GM18505 (cell line): ENCODE measurements around the gene STOX2.
A peak's percentile ranks its signal among the peaks of the same experiment; 100 is the strongest.
"Not testable (repeated sequence)": the region's sequence is repeated elsewhere in the genome, so short reads cannot be mapped to it uniquely, and the experiment has no call there.

Source experiments
- ATAC-seq: cut with Tn5 transposase; IDR thresholded peaks from one replicate; pipeline ENCODE4 v1.9.1; 2021; ENCODE audit not compliant: unreplicated experiment
- POLR2A ChIP-seq: IDR thresholded peaks from 4 replicates; pipeline ENCODE4 v1.6.1; 2011; ENCODE audit warnings: borderline replicate concordance; ENCODE audit not compliant: insufficient read depth, insufficient read length; ENCODE audit errors: extremely low read depth

STOX2 gene

DNA sequence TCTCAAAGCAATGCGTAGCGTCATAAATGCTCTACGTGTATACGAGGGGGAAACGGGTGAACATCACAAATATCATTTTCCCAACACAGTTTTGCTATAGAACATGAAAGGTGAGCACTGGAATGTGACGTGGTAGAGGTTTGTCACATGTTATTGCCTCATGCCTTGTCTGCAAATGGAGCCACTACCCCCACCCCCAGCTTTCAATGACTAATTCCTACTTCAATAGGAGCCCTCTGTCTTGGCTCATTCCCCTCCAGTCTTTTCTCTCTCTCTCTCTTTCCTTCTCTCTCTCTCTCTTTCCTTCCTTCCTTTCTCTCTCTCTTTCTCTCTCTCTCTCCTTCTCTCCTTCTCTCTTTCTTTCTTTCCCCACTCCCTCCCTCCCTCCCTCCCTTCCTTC lies 127.0 kb downstream of the STOX2 start:
- no peak for TF ChIP-seq POLR2A
- no peak for ATAC-seq

DNA sequence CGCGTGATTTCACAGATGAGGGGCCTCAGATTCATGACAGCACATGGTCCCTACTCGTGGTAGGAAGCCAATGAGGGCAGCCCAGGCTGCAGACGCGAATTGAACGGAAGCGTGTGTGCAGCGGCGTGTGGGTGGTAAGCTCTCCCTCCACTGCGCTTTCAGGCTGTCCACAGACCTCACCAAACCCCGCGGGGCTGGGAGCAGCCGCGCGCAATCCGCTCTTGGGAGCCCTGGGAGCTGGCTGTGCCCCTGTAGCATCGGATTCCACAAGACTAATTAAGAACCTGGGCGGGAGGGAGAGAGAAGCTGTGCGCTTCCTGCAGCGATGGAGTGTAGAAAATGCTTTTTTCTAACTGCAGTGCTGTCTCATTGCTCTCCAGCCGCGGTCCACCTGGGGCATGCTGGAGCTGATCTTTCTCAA lies 134.9 kb downstream of the STOX2 start:
- TF ChIP-seq POLR2A = no peak
- peak; percentile 64 for ATAC-seq

DNA sequence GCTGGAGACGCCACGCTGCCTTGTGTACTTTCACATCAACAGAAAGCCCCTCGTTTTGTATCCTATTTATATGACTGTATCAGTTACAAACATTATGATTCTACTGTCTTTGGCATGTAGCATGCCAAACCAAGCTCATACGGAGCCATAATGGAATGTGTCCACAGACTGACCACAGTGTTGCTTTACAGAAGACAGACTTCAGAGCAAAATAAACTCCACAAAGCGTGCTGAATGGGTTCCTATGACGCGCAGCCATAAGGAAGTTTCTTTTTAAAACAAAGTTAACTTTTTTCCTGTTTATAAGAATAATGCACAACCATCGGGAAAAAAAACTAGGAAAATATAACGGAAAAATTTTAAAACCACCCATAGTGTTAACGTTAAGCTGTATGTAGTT lies 136.0 kb downstream of the STOX2 start:
- TF ChIP-seq POLR2A = no peak
- ATAC-seq = no peak

DNA sequence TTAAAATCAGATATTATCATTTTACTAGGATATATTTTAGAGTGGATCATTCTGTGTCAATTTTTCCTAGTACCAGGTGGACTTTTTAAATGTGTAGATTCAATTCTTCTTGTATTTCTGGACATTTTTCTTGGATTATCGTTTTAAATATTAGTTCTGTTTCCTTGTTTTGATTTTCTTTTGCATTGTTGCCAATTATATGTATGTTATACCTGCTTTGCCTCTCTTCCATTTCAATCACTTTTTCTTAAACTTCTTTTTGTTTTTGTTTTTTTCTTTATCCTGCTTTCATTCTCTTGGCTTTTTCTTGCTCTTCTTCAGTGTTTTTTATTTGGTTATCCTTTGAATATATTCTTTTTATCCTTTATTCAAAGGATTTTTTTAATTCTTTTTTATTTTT lies 141.0 kb downstream of the STOX2 start:
- TF ChIP-seq POLR2A = no peak
- no peak for ATAC-seq

DNA sequence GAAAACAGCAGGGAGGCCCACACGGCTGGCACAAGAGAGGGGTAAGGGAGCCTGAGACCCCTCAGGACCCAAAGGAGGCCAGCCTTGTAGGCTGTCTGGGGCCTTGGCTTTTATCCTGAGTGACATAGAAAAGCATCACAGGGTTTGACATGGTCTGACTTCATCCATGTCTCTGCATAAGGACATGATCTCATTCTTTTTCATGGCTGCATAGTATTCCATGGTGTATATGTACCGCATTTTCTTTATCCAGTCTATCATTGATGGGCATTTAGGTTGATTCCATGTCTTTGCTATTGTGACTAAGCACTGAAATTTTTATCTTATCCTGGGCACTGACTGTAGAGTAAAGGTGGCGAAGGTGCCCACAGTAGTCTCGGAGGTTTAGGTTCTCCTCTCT lies 146.2 kb downstream of the STOX2 start:
- not testable (repeated sequence) for ATAC-seq

DNA sequence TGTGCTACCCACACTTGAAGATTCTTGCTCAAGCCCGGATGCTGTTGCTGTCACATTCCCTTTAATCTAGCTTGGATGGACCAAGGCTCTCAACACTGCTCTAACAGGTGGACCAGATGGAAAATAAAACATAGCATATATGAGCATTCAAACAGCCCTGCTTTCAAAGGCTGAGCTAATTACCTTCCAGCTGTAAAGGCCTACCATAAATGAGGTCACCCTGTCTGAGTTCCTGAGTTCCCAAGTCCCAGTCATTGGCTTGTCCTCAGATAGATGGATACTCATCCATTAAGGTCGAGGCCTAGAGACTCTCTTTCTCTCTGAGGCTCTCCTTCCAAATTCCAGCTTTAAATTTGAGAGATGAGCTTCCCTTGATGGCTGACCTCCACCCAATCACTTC lies 147.5 kb downstream of the STOX2 start:
- ATAC-seq = no peak
- TF ChIP-seq POLR2A = no peak

DNA sequence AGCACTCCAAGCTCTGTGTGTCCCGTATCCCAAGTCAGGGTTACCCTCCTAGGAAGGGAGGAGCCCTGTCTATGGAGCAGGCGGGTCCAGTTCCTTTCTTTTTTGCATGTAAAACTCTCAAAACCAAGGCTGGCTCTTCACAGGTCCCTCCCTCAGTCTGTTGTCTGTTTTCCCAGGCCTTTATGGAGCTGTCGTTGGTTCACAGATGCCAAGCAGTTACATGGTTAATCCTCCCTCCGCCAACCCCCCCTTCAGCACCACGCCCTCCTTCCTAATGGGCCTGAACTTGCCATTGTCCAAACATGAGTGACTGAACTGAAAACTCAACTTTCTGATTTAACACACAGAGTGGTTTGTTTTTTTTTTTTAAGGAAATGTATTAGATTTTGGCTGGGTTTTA lies 148.3 kb downstream of the STOX2 start:
- no peak for ATAC-seq
- no peak for TF ChIP-seq POLR2A

DNA sequence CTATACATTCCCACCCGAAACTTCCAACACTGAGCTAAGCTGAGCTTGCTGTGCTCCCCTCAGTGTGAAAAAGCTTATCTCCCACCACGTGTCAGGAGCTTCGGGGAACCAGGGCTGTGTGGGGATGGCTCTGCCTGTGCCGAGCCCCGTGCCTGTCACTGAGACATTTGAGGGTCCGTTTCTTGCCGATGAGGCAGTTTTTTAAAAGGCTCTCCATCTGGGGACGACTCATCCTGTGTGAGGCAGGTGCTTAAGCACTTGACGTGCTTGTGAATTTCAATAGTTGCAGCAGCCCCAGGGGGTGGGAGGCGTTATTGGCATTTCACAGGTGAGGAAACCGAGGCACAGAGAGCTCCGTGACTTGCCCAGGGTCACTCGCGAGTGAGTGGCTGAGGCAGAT lies 151.8 kb downstream of the STOX2 start:
- no peak for ATAC-seq
- TF ChIP-seq POLR2A = no peak

DNA sequence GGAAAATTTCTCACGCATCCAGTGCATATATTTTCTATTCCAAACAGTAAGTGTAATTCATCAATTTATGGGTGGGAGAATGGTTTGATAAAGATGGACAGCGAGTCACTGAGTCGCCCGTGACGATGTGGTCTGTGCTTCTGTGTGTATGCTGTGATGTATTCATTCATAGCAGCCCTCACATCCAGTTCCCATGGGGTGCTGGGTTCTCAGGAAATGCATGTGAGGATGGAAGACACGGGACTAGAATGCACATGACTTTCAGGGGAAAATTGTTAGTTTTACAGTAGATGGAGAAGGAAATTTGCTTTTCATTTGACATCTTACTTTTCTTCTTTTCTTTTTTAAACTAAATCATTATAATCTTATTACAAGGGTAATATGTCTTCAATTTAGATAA lies 152.9 kb downstream of the STOX2 start:
- TF ChIP-seq POLR2A = no peak
- no peak for ATAC-seq

DNA sequence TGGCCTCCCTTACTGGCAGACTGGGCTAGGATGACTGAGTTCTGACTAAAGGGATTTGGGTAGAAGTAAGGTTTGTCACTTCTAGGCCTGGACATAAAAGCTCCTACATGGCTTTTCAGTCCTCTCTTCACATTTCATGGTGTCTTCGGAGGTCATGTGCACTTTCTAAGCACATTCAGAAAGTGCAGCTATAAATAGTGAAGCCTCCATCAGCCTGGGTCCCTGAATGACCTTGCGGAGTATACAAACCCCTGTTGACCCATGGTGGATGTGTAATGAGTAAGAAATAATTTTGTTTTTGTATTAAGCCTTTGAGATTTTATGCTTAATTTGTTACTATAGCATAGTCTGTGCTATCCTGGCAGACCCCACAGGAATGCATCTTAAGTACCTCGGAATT lies 154.0 kb downstream of the STOX2 start:
- no peak for ATAC-seq
- TF ChIP-seq POLR2A = no peak

DNA sequence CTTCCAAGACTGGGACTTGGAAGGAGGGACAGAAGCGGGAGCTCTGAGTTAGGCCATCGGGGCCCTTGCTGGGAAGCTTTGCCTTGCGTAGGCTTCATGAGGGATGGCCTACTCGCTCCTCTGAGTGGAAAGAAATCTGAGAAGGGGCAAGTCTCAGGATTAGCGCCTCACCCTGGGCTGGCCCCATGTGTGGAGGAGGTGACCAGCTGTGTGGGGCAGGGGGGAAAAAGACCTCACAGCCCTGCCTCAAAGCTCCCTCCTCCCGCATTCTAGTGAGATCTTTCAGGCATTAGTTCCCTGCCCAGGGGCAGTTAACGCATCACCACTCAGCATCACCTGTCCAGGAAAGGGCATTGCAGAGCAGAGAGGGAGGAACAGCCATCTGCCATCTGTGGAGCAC lies 156.5 kb downstream of the STOX2 start:
- TF ChIP-seq POLR2A = no peak
- no peak for ATAC-seq

DNA sequence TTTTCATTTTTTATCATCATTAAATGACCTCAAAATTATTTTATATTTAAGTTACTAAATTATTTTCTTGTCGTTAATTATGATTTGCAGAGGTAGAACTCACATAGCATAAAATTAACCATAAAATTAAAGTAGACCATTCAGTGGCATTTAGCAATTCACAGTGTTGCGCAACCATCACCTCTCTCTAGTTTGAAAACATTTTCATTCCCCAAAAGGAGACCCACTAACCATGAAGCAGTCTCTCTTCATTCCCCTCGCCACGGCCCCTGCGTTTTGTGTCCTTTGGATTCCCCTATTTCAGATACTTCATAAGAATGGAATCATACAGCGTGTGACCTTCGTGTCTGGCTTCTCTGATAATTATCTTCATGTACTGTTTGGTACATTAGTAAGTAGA lies 157.7 kb downstream of the STOX2 start:
- ATAC-seq = no peak

DNA sequence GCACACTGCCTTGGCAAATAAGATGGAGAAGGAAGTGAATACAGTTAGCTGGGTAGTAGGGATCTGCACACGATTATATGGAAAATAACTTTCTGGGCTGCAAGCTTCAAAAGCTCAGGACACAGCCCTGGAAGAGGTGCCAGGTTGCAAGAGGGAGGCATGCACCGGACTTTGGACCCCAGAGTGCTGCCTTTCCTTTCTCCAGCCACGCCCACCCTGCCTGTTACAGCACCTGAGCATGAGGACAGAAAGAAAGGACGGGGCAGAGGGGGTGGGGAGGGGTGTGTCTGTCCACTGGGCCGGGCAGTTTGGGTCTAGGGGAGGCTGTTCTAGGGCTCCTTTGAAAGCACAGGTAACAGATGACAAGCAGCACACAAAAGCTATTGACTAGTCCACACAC lies 159.8 kb downstream of the STOX2 start:
- ATAC-seq = no peak
- no peak for TF ChIP-seq POLR2A

More for the DNA sequence above, 157.7 kb downstream of the STOX2 start:
- no peak for TF ChIP-seq POLR2A

DNA sequence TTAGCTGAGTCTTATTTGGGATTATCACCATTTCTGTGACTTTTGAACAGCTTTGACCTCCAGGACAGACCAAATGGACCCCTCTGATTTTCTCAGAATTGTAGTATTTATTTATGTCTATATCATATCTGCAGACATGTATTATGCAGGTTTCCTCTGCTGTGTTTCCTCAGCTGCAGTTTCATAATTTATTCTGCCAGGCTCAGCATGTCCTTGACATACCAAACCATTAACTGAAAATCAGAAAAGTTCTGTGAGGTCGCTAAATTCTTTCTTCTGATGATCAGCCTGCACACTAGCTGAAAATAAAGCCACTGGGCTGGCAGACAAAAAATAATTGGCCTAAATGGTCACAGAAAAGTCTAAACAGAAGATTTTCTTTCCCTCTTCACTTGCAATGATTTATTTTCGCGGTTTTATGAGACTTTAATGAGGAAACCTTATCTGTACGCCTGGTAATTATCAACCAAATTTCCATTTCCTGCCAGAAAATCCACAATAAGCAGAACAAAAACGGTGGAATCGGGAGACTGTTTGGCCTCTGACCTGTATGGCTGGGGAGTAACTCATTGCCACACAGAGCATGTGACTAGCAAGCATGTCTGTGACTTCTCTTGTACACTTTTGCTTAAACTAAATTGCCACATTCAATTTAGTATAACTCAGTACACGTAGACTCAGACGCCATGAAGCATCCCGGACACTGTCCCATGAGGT lies 161.6 kb downstream of the STOX2 start:
- no peak for TF ChIP-seq POLR2A
- no peak for ATAC-seq
